B cell (primary cell): Measurements from ENCODE around the gene EEF1AKMT3. TPM values are rescaled to one million over a fixed set of nuclear protein-coding genes. Genes with fewer than 3 reads are reported as not detected.

Experiments
- ATAC-seq: fragments of 200-7000 bp; cut with Tn5 transposase; one replicate; pipeline ENCODE4 v1.10.0; 2021; ENCODE audit warnings: low read depth, mild to moderate bottlenecking, moderate number of reproducible peaks, moderate library complexity
- CTCF ChIA-PET: fragments of 350-600 bp; sonication (Branson Sonifier 250); formaldehyde crosslinking; loops from one replicate; lab custom pipeline; 2021; ENCODE audit warnings: antibody characterized with exemption, inconsistent platforms; lab: Charles Lee
- POLR2A ChIA-PET: fragments of 350-600 bp; sonication (Branson Sonifier 250); formaldehyde crosslinking; loops from one replicate; lab custom pipeline; 2021; ENCODE audit warnings: antibody characterized with exemption; lab: Charles Lee
- DNase-seq: peaks from one replicate; pipeline ENCODE4 v3.0.0; 2013
- H2AFZ ChIP-seq: 2 replicates; pipeline ENCODE4 v1.6.1; 2012; ENCODE audit warnings: mild to moderate bottlenecking, low read depth, low read length; ENCODE audit not compliant: insufficient read depth, poor library complexity, severe bottlenecking
- H3K27ac ChIP-seq, 2 donors: 1 replicate in 1 of 2; 2 replicates in 1 of 2; pipeline ENCODE4 v1.5.1; 2012 to 2013; ENCODE audit warnings: low read length in 2 of 2, mild to moderate bottlenecking in 2 of 2, moderate library complexity in 1 of 2
- H3K27me3 ChIP-seq, 4 experiments: fragments of 200-600 bp in 1 of 4; sonication (generic) in 1 of 4; replicated peaks in 1 of 4; 1 replicate in 2 of 4; 2 replicates in 2 of 4; pipeline versions ENCODE4 v1.6.1 to v1.7.0; 2013 to 2016; ENCODE audit warnings: low read length in 3 of 4, mild to moderate bottlenecking in 2 of 4, mixed read lengths in 1 of 4, moderate library complexity in 1 of 4; ENCODE audit not compliant: insufficient read depth in 4 of 4, control insufficient read depth in 3 of 4; ENCODE audit errors: control extremely low read depth in 1 of 4
- H3K36me3 ChIP-seq, 2 experiments: replicated peaks in 1 of 2; 1 replicate in 1 of 2; 2 replicates in 1 of 2; pipeline versions ENCODE4 v1.6.1 to v1.7.1; 2013; ENCODE audit warnings: low read length in 1 of 2; ENCODE audit not compliant: insufficient read depth in 2 of 2, control insufficient read depth in 1 of 2; ENCODE audit errors: control extremely low read depth in 1 of 2, extremely low read depth in 1 of 2
- H3K4me1 ChIP-seq, 2 donors: fragments of 200-600 bp in 1 of 2; sonication (generic) in 1 of 2; 1 replicate in 1 of 2; 2 replicates in 1 of 2; pipeline versions ENCODE4 v1.5.1 to v1.6.1; 2013 to 2017; ENCODE audit warnings: low read length in 2 of 2; ENCODE audit not compliant: control insufficient read depth in 2 of 2, insufficient read depth in 2 of 2
- H3K4me2 ChIP-seq: replicated peaks from 2 replicates; pipeline ENCODE3; 2012; ENCODE audit warnings: mild to moderate bottlenecking, low read depth, low read length; ENCODE audit not compliant: poor library complexity, severe bottlenecking
- H3K4me3 ChIP-seq, 5 experiments: fragments of 200-600 bp in 1 of 5; sonication (generic) in 1 of 5; 1 replicate in 3 of 5; 2 replicates in 2 of 5; pipeline versions ENCODE4 v1.5.1 to v1.7.0; 2011 to 2016; ENCODE audit warnings: low read length in 4 of 5, mild to moderate bottlenecking in 4 of 5, low read depth in 2 of 5, control low read depth in 1 of 5, moderate library complexity in 1 of 5; ENCODE audit not compliant: insufficient read depth in 1 of 5; ENCODE audit errors: control extremely low read depth in 1 of 5, extremely low read depth in 1 of 5
- H3K79me2 ChIP-seq: fragments of 200-600 bp; sonication (generic); one replicate; pipeline ENCODE4 v1.6.0; 2016; ENCODE audit warnings: low read length; ENCODE audit not compliant: control insufficient read depth, insufficient read depth
- H3K9ac ChIP-seq: fragments of 200-600 bp; sonication (generic); 2 replicates; pipeline ENCODE4 v1.6.1; 2017; ENCODE audit warnings: mild to moderate bottlenecking, low read length, moderate library complexity
- H3K9me3 ChIP-seq, 3 donors: one replicate each; pipeline versions ENCODE4 v1.6.1 to v1.7.1; 2013; ENCODE audit warnings: low read length in 2 of 3; ENCODE audit not compliant: control insufficient read depth in 2 of 3, insufficient read depth in 1 of 3; ENCODE audit errors: control extremely low read depth in 1 of 3
- H4K20me1 ChIP-seq: 2 replicates; pipeline ENCODE4 v1.6.0; 2012; ENCODE audit warnings: mild to moderate bottlenecking, low read length; ENCODE audit not compliant: insufficient read depth, control insufficient read depth, poor library complexity, severe bottlenecking
- H3K27ac Mint-ChIP-seq: one replicate; pipeline ENCODE4 v1.8.0; 2021; ENCODE audit warnings: mixed read lengths
- H3K27me3 Mint-ChIP-seq: one replicate; pipeline ENCODE4 v1.8.0; 2021; ENCODE audit warnings: mixed read lengths
- H3K4me1 Mint-ChIP-seq: one replicate; pipeline ENCODE4 v1.8.0; 2021; ENCODE audit warnings: mixed read lengths
- H3K4me3 Mint-ChIP-seq: one replicate; pipeline ENCODE4 v1.8.0; 2021; ENCODE audit warnings: mixed read lengths
- H3K9me3 Mint-ChIP-seq: one replicate; pipeline ENCODE4 v1.8.0; 2022; ENCODE audit warnings: mixed read lengths; ENCODE audit not compliant: insufficient read depth
- CTCF ChIP-seq: fragments of 200-600 bp; IDR thresholded peaks from one replicate; pipeline ENCODE4 v1.8.0; 2022; ENCODE audit warnings: antibody characterized with exemption, mild to moderate bottlenecking
- EZH2 ChIP-seq: IDR thresholded peaks from 2 replicates; pipeline ENCODE4 v1.6.1; 2012; ENCODE audit warnings: borderline replicate concordance, low read depth, mild to moderate bottlenecking, moderate library complexity, low read length; ENCODE audit not compliant: insufficient read depth, poor library complexity, severe bottlenecking
- whole genome bisulfite sequencing: methylation state at CpG from one replicate; pipeline ENCODE4 v1.1.5; 2013; ENCODE audit warnings: missing lambda C conversion rate; ENCODE audit not compliant: insufficient coverage; 5-methylcytosine and 5-hydroxymethylcytosine counted together
- intact Hi-C: fragments of 100-400 bp; cut with micrococcal nuclease; formaldehyde crosslinking; loops from one replicate; pipeline ENCODE4 v1.10.0; 2022
- polyA plus RNA-seq: library from polyadenylated mRNA; depleted of rRNA; stranded (reverse); fragments of >200 nt; gene quantifications from 2 replicates; pipeline ENCODE4 v1.2.3, GENCODE V29; 2012
- total RNA-seq, 2 donors: library from RNA; stranded (reverse); fragments of 120-200 nt in 1 of 2; gene quantifications; 1 replicate in 1 of 2; 2 replicates in 1 of 2; pipeline versions ENCODE4 v1.2.3 to v1.2.4, GENCODE V29; 2013 to 2022

The EEF1AKMT3 gene
- total and polyA plus RNA-seq, 2 donors (not counting 1 experiment from before 2014, with no cell fraction given), result 0.89 to 1.3 TPM

GRCh38 chr12:57726884-57727757 is 45.3 kb upstream of the EEF1AKMT3 start:
- WGBS, result 98% methylated on average over 73 of the region's 76 CpGs
- intact Hi-C loops, result no loop called here
- H3K9ac ChIP-seq, result no peak overlapping the region

More at GRCh38 chr12:57726884-57727757, 45.3 kb upstream of the EEF1AKMT3 start:
- Histone ChIP-seq H3K9me3 (peaks cover 0 to 7% (median 0%) of the 10 kb centered on the region in 3 donors), H3K27ac (no peak overlapping the region), H2AFZ (no peak overlapping the region), H3K36me3 (peaks cover 0 to 55% of the 10 kb centered on the region in 2 experiments), H3K27me3 (no peaks in the 10 kb centered on the region), H3K79me2 (no peaks in the 10 kb centered on the region), H3K4me1 (peaks cover 8 to 16% of the 10 kb centered on the region in 2 donors), H4K20me1 (peaks cover 7% of the 10 kb centered on the region), H3K4me2 (no peak overlapping the region), H3K4me3 (no peak overlapping the region)
- ATAC-seq, result no peak
- Mint-ChIP-seq H3K27ac (no peak overlapping the region), H3K4me3 (no peak overlapping the region), H3K4me1 (peaks cover 16% of the 10 kb centered on the region), H3K27me3 (no peaks in the 10 kb centered on the region), H3K9me3 (no peaks in the 10 kb centered on the region)
- no peak for DNase-seq
- CTCF ChIA-PET, result no interaction called here
- TF ChIP-seq CTCF, result no peak
- TF ChIP-seq EZH2, result no peak
- POLR2A ChIA-PET, result no interaction called here
